ENCODE measurements around the gene NEIL3.

Gene NEIL3

GRCh38 chr4:177410566-177410965 is 100.9 kb downstream of the NEIL3 start:
- no peak for DNase-seq (ENCODE audit: low read depth in 3 of 3)

- DNase-seq (ENCODE audit: low read depth in 3 of 3), result no peak
These were observed 102.3 kb downstream of the NEIL3 start for GRCh38 chr4:177411996-177412395.
